ENCODE measurements around the gene EFNA5. TPM values are rescaled to one million over a fixed set of nuclear protein-coding genes. Genes with fewer than 3 reads are reported as not detected.

EFNA5 gene
- total RNA-seq, 2 experiments from 2014 or later: not detected

- TF ChIP-seq, protein P1, sequence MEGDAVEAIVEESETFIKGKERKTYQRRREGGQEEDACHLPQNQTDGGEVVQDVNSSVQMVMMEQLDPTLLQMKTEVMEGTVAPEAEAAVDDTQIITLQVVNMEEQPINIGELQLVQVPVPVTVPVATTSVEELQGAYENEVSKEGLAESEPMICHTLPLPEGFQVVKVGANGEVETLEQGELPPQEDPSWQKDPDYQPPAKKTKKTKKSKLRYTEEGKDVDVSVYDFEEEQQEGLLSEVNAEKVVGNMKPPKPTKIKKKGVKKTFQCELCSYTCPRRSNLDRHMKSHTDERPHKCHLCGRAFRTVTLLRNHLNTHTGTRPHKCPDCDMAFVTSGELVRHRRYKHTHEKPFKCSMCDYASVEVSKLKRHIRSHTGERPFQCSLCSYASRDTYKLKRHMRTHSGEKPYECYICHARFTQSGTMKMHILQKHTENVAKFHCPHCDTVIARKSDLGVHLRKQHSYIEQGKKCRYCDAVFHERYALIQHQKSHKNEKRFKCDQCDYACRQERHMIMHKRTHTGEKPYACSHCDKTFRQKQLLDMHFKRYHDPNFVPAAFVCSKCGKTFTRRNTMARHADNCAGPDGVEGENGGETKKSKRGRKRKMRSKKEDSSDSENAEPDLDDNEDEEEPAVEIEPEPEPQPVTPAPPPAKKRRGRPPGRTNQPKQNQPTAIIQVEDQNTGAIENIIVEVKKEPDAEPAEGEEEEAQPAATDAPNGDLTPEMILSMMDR (IDR thresholded peaks at IDR 0.05): no peak
- no peak for ATAC-seq (ENCODE audit: poor library complexity)
- H3K9me3 Mint-ChIP-seq: no peaks in the 10 kb centered on the region
- Histone ChIP-seq H3K27me3 (ENCODE audit: control insufficient read depth in 1 of 2, insufficient read depth in 2 of 2, low read length in 2 of 2) (no peaks in the 10 kb centered on the region), H3K9me3 (ENCODE audit: control insufficient read depth in 1 of 2, insufficient read depth in 1 of 2, low read length in 2 of 2) (no peaks in the 10 kb centered on the region), H3K27ac (ENCODE audit: low read depth in 1 of 2, low read length in 2 of 2) (no peak overlapping the region), H3K4me1 (ENCODE audit: insufficient read depth, low read length) (no peaks in the 10 kb centered on the region), H3K36me3 (ENCODE audit: insufficient read depth, low read length) (no peaks in the 10 kb centered on the region), H3K4me3 (ENCODE audit: low read length) (no peak overlapping the region)
- H3K4me1 Mint-ChIP-seq (ENCODE audit: low read depth): no peaks in the 10 kb centered on the region
- no peak for DNase-seq
- H3K27me3 Mint-ChIP-seq: no peaks in the 10 kb centered on the region
- H3K4me3 Mint-ChIP-seq: no peak overlapping the region
- no peak overlapping the region for H3K27ac Mint-ChIP-seq
- intact Hi-C loops (cut with DNase I, micrococcal nuclease): no loop called here
- CTCF ChIA-PET: no interaction called here
- POLR2A ChIA-PET: no interaction called here
- H3K36me3 Mint-ChIP-seq (ENCODE audit: low read depth): no peaks in the 10 kb centered on the region
These were observed 114.2 kb downstream of the EFNA5 start for GRCh38 chr5:107556575-107556974.

DNA sequence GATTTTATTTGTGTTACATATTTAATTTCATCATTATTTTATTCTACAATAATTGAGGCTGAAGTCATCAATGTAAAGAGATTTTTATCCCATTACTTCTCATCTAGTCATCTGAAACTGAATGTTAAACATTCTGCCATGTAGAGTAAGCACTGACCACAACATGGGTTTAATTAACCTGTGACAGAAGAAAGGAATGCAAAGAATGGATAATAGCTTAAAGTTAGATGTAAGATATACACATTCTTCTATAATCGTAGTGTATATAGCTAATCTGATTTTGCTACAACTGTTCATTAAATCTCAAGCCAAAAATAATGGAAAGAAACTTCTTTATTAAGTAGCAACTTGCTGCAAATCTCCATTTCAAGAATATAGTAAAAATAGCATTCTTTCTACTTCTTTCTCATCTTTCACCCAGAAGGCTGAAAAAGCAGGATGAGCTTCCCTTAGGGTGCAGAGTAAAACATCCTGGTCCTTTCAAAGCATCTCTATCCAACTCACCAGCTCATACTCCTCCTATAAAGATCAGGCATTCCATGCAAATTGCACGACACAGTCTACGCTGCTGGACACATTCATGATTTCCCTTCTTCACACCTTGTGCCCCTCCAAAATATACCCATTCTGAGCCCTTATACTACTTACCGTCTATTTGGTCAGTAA lies 115.2 kb downstream of the EFNA5 start:
- H3K27ac ChIP-seq (ENCODE audit: low read depth in 1 of 2, low read length in 2 of 2): no peak overlapping the region
- H3K27me3 Mint-ChIP-seq: no peaks in the 10 kb centered on the region
- DNase-seq (no peak), ATAC-seq (ENCODE audit: poor library complexity) (no peak)
- H3K27ac Mint-ChIP-seq: no peak overlapping the region
- CTCF ChIA-PET: no interaction called here
- POLR2A ChIA-PET: no interaction called here
- H3K9me3 ChIP-seq (ENCODE audit: control insufficient read depth in 1 of 2, insufficient read depth in 1 of 2, low read length in 2 of 2): no peaks in the 10 kb centered on the region
- H3K4me1 ChIP-seq (ENCODE audit: insufficient read depth, low read length): no peaks in the 10 kb centered on the region
- H3K4me3 ChIP-seq (ENCODE audit: low read length): no peak overlapping the region
- H3K4me1 Mint-ChIP-seq (ENCODE audit: low read depth): no peaks in the 10 kb centered on the region
- TF ChIP-seq, protein P1 (IDR thresholded peaks at IDR 0.05): no peak
- no peaks in the 10 kb centered on the region for H3K36me3 Mint-ChIP-seq (ENCODE audit: low read depth)
- no peaks in the 10 kb centered on the region for H3K9me3 Mint-ChIP-seq
- no peaks in the 10 kb centered on the region for H3K36me3 ChIP-seq (ENCODE audit: insufficient read depth, low read length)
- H3K4me3 Mint-ChIP-seq: no peak overlapping the region
- no peaks in the 10 kb centered on the region for H3K27me3 ChIP-seq (ENCODE audit: control insufficient read depth in 1 of 2, insufficient read depth in 2 of 2, low read length in 2 of 2)
- intact Hi-C loops (cut with DNase I, micrococcal nuclease): loop anchor here in 1 of 2 experiments (2.0 kb wide), 1 partner anchor 39 kb away; no protein-coding TSS in a partner anchor

DNA sequence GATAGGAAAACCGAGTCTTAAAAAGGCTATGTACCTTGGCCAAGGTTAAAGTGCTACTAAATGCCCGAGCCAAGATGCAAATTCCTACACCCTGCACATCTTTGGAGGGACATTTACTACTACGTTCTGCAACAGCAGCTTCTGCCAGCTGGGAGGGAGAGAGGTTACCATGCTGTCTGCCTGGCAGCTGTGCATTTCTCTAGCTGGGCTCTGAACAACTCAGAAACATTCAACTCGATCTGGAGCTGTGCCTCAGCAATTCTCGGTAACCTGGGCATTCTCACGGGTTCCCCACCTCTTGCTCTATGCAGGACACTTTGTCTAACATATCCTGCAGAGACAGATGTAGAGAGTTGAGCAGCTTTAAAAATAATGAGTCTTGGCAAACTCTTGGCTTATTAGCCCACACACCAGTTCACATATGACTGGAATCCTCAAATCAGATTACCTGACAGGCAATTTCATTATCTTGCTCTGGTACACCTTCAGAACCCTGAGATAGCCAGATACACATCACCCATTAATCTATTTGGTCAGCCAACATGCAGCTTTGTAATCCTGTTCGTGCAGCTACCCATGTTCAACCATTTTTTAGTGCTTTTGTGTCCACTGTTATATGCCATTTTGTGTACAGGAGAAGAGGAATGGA lies 115.8 kb downstream of the EFNA5 start:
- Mint-ChIP-seq H3K27ac (no peak overlapping the region), H3K9me3 (no peaks in the 10 kb centered on the region), H3K27me3 (no peaks in the 10 kb centered on the region), H3K4me1 (ENCODE audit: low read depth) (no peaks in the 10 kb centered on the region), H3K36me3 (ENCODE audit: low read depth) (no peaks in the 10 kb centered on the region), H3K4me3 (no peak overlapping the region)
- CTCF ChIA-PET: no interaction called here
- H3K4me3 ChIP-seq (ENCODE audit: low read length): no peak overlapping the region
- H3K36me3 ChIP-seq (ENCODE audit: insufficient read depth, low read length): no peaks in the 10 kb centered on the region
- intact Hi-C loops (cut with DNase I, micrococcal nuclease): loop anchor here in 1 of 2 experiments (2.0 kb wide), 1 partner anchor 40 kb away; no protein-coding TSS in a partner anchor
- H3K27me3 ChIP-seq (ENCODE audit: control insufficient read depth in 1 of 2, insufficient read depth in 2 of 2, low read length in 2 of 2): no peaks in the 10 kb centered on the region
- DNase-seq (no peak), ATAC-seq (ENCODE audit: poor library complexity) (no peak)
- POLR2A ChIA-PET: no interaction called here
- no peaks in the 10 kb centered on the region for H3K4me1 ChIP-seq (ENCODE audit: insufficient read depth, low read length)
- H3K27ac ChIP-seq (ENCODE audit: low read depth in 1 of 2, low read length in 2 of 2): no peak overlapping the region
- no peaks in the 10 kb centered on the region for H3K9me3 ChIP-seq (ENCODE audit: control insufficient read depth in 1 of 2, insufficient read depth in 1 of 2, low read length in 2 of 2)
- TF ChIP-seq, protein P1 (IDR thresholded peaks at IDR 0.05): no peak

All from CD4-positive, alpha-beta T cell (primary cell).